HG03025 (cell line): Measurements from ENCODE around the gene CALR.

Experiments used
- ATAC-seq: cut with Tn5 transposase; IDR thresholded peaks from one replicate; pipeline ENCODE4 v1.9.1; 2021; ENCODE audit warnings: mild to moderate bottlenecking, moderate library complexity; ENCODE audit not compliant: unreplicated experiment, low FRiP score

Gene CALR

GRCh38 chr19:12932392-12933286, 5.8 kb upstream of the CALR start:
- ATAC-seq, result no peak

GRCh38 chr19:12933287-12934072, 4.9 kb upstream of the CALR start, which contains the start of gene FARSA:
TSS of gene FARSA (minus strand) at chr19:12933711. CDS start at chr19:12933696, 15 bp downstream.
- ATAC-seq, result no peak

GRCh38 chr19:12935071-12935470, 3.3 kb upstream of the CALR start:
- ATAC-seq, result no peak

- ATAC-seq, result no peak
These were observed 1.8 kb upstream of the CALR start for GRCh38 chr19:12936582-12936981.

- ATAC-seq, result no peak
These were observed 1.1 kb upstream of the CALR start for GRCh38 chr19:12937093-12937926.

GRCh38 chr19:12938779-12939601, 581 bp downstream of the CALR start:
- peak; percentile 5 for ATAC-seq

GRCh38 chr19:12939975-12940423, 1.6 kb downstream of the CALR start:
- ATAC-seq, result no peak

- no peak for ATAC-seq
These were observed 2.5 kb downstream of the CALR start for GRCh38 chr19:12940897-12941296.

- ATAC-seq, result no peak
These were observed 5.1 kb downstream of the CALR start for GRCh38 chr19:12943437-12944044.

- ATAC-seq, result no peak
These were observed 5.8 kb downstream of the CALR start for GRCh38 chr19:12944104-12944674.

GRCh38 chr19:12945479-12946091, 7.2 kb downstream of the CALR start, which contains the start of gene RAD23A:
TSS of gene RAD23A (plus strand) at chr19:12945862. CDS start at chr19:12945949, 87 bp downstream.
- ATAC-seq, result peak; percentile 70

GRCh38 chr19:12946092-12946721, 7.8 kb downstream of the CALR start:
- peak; percentile 23 for ATAC-seq

GRCh38 chr19:12946731-12947496, 8.5 kb downstream of the CALR start:
- no peak for ATAC-seq

- no peak for ATAC-seq
These were observed 9.5 kb downstream of the CALR start for GRCh38 chr19:12947702-12948611.

GRCh38 chr19:12948612-12949362, 10.4 kb downstream of the CALR start:
- ATAC-seq, result no peak
